GM23338 (cell line): ENCODE measurements around the gene KIAA1328. TPM values are rescaled to one million over a fixed set of nuclear protein-coding genes. Genes with fewer than 3 reads are reported as not detected.

Experiments
- polyA plus RNA-seq: library from polyadenylated mRNA; unstranded; fragments of >200 nt; fragmentation: Nextera tagmentation; extraction: Ambion mirVana; gene quantifications from 2 replicates; pipeline ENCODE4 v1.2.1, GENCODE V29; 2016
- total RNA-seq: library from RNA; depleted of rRNA; stranded (reverse); fragments of >200 nt; shearing (Covaris generic); gene quantifications from 2 replicates; pipeline ENCODE4 v1.2.3, GENCODE V29; 2014; rRNA removed
- TF ChIP-seq, protein P1 (sequence below): IDR thresholded peaks from 2 replicates; pipeline ENCODE4 v1.6.1; 2016; ENCODE audit warnings: antibody characterized with exemption
- TF ChIP-seq, protein P2 (sequence below), 2 experiments: fragments of 200-600 bp in 1 of 2; sonication (generic) in 1 of 2; conservative IDR thresholded peaks; 2 replicates each; pipeline versions ENCODE4 v1.5.1 to v1.6.1; 2016 to 2017; ENCODE audit warnings: antibody characterized with exemption in 2 of 2, low read depth in 2 of 2, mild to moderate bottlenecking in 2 of 2, moderate library complexity in 1 of 2

KIAA1328 gene
- total and polyA plus RNA-seq, 2 experiments from 2014 or later, result 5.2 to 8.4 TPM

DNA sequence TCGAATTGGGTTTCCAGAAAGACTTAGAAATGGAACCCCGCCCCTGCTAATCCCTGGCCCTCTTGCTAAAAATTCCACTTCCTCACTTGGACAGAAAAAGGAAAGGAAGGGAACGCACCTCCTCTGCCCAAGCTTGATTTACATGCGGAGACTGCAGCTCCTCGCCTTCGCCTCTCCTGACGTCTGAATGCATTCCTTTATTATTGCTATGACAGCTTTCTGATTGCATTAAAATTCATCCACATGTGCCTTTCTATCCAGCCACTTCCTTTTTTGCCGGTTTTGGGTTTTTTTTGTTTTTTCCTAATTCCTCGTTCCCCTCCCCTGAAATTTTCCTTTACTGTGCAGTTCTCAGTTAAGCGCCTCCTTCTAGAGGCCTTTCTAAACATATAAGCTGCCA lies 448.9 kb downstream of the KIAA1328 start (continued):
- TF ChIP-seq, protein P1, sequence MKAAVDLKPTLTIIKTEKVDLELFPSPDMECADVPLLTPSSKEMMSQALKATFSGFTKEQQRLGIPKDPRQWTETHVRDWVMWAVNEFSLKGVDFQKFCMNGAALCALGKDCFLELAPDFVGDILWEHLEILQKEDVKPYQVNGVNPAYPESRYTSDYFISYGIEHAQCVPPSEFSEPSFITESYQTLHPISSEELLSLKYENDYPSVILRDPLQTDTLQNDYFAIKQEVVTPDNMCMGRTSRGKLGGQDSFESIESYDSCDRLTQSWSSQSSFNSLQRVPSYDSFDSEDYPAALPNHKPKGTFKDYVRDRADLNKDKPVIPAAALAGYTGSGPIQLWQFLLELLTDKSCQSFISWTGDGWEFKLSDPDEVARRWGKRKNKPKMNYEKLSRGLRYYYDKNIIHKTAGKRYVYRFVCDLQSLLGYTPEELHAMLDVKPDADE, result no peak
- TF ChIP-seq, protein P2, sequence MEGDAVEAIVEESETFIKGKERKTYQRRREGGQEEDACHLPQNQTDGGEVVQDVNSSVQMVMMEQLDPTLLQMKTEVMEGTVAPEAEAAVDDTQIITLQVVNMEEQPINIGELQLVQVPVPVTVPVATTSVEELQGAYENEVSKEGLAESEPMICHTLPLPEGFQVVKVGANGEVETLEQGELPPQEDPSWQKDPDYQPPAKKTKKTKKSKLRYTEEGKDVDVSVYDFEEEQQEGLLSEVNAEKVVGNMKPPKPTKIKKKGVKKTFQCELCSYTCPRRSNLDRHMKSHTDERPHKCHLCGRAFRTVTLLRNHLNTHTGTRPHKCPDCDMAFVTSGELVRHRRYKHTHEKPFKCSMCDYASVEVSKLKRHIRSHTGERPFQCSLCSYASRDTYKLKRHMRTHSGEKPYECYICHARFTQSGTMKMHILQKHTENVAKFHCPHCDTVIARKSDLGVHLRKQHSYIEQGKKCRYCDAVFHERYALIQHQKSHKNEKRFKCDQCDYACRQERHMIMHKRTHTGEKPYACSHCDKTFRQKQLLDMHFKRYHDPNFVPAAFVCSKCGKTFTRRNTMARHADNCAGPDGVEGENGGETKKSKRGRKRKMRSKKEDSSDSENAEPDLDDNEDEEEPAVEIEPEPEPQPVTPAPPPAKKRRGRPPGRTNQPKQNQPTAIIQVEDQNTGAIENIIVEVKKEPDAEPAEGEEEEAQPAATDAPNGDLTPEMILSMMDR (conservative IDR thresholded peaks at IDR 0.05; ENCODE audit: low read depth in 2 of 2), result no peak

Other genes starting within 250 kb of the KIAA1328 start
- 167 and 173 TPM in 2 replicates for gene TPGS2, start 125 bp upstream of the KIAA1328 start, total RNA-seq
- 124 and 136 TPM in 2 replicates for gene TPGS2, start 125 bp upstream of the KIAA1328 start, polyA plus RNA-seq